Measurements from ENCODE around the gene DNM3. TPM values are rescaled to one million over a fixed set of nuclear protein-coding genes. Genes with fewer than 3 reads are reported as not detected.

The DNM3 gene
- total and polyA plus RNA-seq, 2 of the 8 experiments (the other 6 are each of a cell fraction or from before 2014, with no cell fraction given): 2.0 to 8.5 TPM

GRCh38 chr1:172453153-172453545, 611.9 kb downstream of the DNM3 start:
- TF ChIP-seq CREB1 (IDR thresholded peaks at IDR 0.05) (no peak), FOSL1 (IDR thresholded peaks at IDR 0.05; ENCODE audit: insufficient read depth, low read depth, low read length) (no peak), POU5F1 (IDR thresholded peaks at IDR 0.05; ENCODE audit: low read depth, low read length) (no peak), NRF1 (IDR thresholded peaks at IDR 0.05; ENCODE audit: low read depth, low read length) (no peak), CTCF (IDR thresholded peaks at IDR 0.05; ENCODE audit: control extremely low read depth in 1 of 3, insufficient read depth in 1 of 3, low read depth in 1 of 3, low read length in 3 of 3) (no peak), SRF (IDR thresholded peaks at IDR 0.05; ENCODE audit: low read depth, low read length) (no peak), TEAD4 (IDR thresholded peaks at IDR 0.05; ENCODE audit: low read depth, low read length) (no peak), GTF2F1 (IDR thresholded peaks at IDR 0.05; ENCODE audit: borderline replicate concordance, low read depth, low read length) (no peak), CHD1 (IDR thresholded peaks at IDR 0.05; ENCODE audit: low read depth, low read length) (no peak), BRCA1 (IDR thresholded peaks at IDR 0.05; ENCODE audit: low read depth, low read length) (no peak)
- Histone ChIP-seq H3K23ac (ENCODE audit: insufficient read length) (no peak overlapping the region), H2AK5ac (ENCODE audit: low read depth, low read length) (no peak overlapping the region), H3K79me2 (ENCODE audit: control insufficient read depth in 1 of 2, insufficient read depth in 2 of 2, low read length in 2 of 2) (no peaks in the 10 kb centered on the region), H4K5ac (ENCODE audit: insufficient read length, low read depth, low read length) (no peak overlapping the region), H2BK5ac (ENCODE audit: low read depth, low read length) (no peak overlapping the region), H3K4me2 (ENCODE audit: insufficient read depth in 1 of 2, low read depth in 2 of 2, low read length in 2 of 2) (no peak overlapping the region), H4K20me1 (replicated peaks in 1 of 2; ENCODE audit: control insufficient read depth in 1 of 2, insufficient read depth in 2 of 2, low read length in 2 of 2) (no peaks in the 10 kb centered on the region), H3K27ac (ENCODE audit: low read depth, low read length) (no peak overlapping the region), H2AFZ (ENCODE audit: low read length) (peak overlapping the region; percentile 18; the same call in 1 of the 2 replicates), H3K14ac (ENCODE audit: insufficient read length) (no peak overlapping the region), H2BK20ac (ENCODE audit: low read length) (no peak overlapping the region), H3K4ac (replicated peaks; ENCODE audit: insufficient read length, low read depth, low read length) (no peak overlapping the region), H4K91ac (replicated peaks; ENCODE audit: insufficient read length, low read length) (no peak overlapping the region), H3K79me1 (ENCODE audit: low read depth, low read length) (no peaks in the 10 kb centered on the region), H3K9ac (replicated peaks in 1 of 4; ENCODE audit: extremely low read depth in 1 of 4, low read depth in 3 of 4, low read length in 3 of 4) (no peak overlapping the region), H3K56ac (replicated peaks; ENCODE audit: insufficient read length, low read depth, low read length) (no peak overlapping the region), H2BK120ac (replicated peaks; ENCODE audit: low read depth, low read length) (no peak overlapping the region), H3K27me3 (replicated peaks in 1 of 4; ENCODE audit: control insufficient read depth in 3 of 4, extremely low read depth in 1 of 4, insufficient read depth in 3 of 4, low read length in 3 of 4) (peaks cover 0 to 2% (median 0%) of the 10 kb centered on the region in 4 experiments; a peak in 1 of 7 replicates), H3K4me3 (ENCODE audit: extremely low read depth in 1 of 4, insufficient read depth in 2 of 4, low read depth in 3 of 4, low read length in 4 of 4) (no peak overlapping the region), H2BK12ac (ENCODE audit: low read depth, low read length) (no peak overlapping the region), H4K8ac (ENCODE audit: extremely low read depth, insufficient read depth, low read length) (no peak overlapping the region), H3K36me3 (ENCODE audit: control insufficient read depth in 2 of 4, insufficient read depth in 4 of 4, low read length in 3 of 4) (no peaks in the 10 kb centered on the region), H3K9me3 (ENCODE audit: insufficient read depth in 2 of 2, low read depth in 1 of 2, low read length in 1 of 2) (no peaks in the 10 kb centered on the region), H2BK15ac (ENCODE audit: low read length) (no peak overlapping the region), H3K4me1 (replicated peaks in 1 of 4; ENCODE audit: control insufficient read depth in 3 of 4, insufficient read depth in 4 of 4, low read length in 3 of 4) (no peaks in the 10 kb centered on the region), H3K18ac (ENCODE audit: extremely low read depth, low read length) (no peak overlapping the region), H3K23me2 (ENCODE audit: low read depth, low read length) (no peaks in the 10 kb centered on the region)
- 88% methylated on average over 6 of the region's 6 CpGs; no CpG with 5 or more reads in 1 of the 2 experiments for WGBS, 2 experiments (ENCODE audit: extremely low coverage in 1 of 2, insufficient coverage in 1 of 2, insufficient read length in 1 of 2, insufficient replicate concordance in 2 of 2, low coverage in 1 of 2, low lambda C conversion rate in 2 of 2, missing lambda C conversion rate in 1 of 2)
- DNase-seq (ENCODE audit: low read depth in 1 of 2, low spot score in 2 of 2) (no peak), FAIRE-seq (no peak)
- CTCF ChIA-PET (ENCODE audit: partially characterized antibody): interaction anchor here (0.6 to 5.2 kb wide), 8 partner anchors 9 to 275 kb away, joined by 3 to 39 read pairs (median 4); partner anchors contain the start of gene PIGC
- POLR2A ChIA-PET (ENCODE audit: partially characterized antibody): no interaction called here

Measured in H1 (cell line).